Effector CD8-positive, alpha-beta T cell (primary cell): ENCODE data around the gene OSBPL10.
"Not testable (repeated sequence)": the region's sequence is repeated elsewhere in the genome, so short reads cannot be mapped to it uniquely, and the experiment has no call there.

Source experiments
- DNase-seq: peaks from one replicate; lab custom pipeline; 2025; lab: John Stamatoyannopoulos, UW

The OSBPL10 gene

DNA sequence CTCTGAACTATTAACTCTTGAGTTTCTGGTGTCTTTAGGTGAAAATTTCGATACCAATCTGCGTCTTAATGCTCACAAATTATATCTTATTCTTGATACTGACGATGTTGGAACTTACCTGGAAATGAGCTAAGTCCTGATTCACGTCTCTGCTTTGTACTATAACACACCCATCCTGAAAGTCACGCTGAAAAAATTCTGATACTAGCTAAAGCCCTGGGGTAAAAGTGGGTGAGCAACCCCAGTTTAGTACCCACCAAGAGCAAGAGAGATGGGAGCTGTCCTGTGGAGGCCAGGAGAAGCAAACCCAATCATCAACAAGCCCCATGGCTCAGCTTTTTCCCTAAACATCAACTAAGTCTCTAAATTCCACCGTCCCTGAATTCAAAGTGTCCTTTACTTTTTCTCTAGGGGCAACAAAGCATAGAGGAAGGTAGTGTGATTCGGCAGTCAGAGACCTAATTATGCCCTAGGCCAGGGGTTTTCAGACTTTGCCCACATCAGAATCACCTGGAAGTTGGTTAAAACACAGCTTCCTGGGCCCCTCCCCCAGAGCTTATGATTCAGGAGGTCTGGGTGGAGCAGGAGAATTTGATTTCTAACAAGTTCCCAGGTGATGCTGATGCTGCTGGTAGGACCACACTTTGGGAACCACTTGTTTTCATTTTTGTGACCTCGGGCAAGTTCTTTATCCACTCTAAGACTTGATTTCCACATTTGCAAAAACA is 90.2 kb downstream of the OSBPL10 start:
- DNase-seq = no peak

DNA sequence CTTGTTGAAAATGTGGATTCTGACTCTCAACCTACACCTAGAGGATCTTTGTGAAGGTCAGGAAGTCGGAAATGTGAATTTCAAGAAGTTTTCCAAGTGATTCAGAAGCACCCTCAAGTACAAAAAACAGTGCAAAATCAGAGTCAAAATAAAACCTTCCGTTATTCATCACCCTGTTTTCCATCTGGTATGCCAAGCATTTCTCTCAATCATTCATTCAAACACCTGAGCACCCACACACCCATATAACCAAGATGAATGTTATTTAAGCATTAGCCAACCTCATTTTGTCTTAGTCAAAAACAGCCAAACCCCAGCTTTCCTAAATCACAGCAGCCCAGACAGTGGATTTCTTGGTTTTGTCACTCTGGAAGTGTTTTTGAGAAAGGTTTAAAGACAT is 91.1 kb downstream of the OSBPL10 start:
- DNase-seq = no peak

DNA sequence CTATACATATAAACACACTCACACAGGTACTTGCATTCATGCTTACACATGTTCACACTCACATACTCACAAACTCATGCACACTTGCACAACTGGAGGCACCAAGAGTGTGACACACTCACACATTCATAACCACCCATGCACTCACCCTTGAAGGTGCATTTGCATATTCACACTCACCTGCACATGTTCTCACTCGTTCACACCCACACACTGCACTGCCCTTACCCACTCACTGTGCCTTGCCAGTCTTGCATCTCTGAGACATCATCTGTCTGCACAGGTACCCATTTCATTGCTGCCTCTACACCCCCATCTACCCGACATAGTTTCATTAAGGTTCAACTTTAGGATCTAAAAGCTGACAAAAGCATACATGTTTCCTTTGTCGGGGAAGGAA is 95.8 kb downstream of the OSBPL10 start:
- DNase-seq = no peak

DNA sequence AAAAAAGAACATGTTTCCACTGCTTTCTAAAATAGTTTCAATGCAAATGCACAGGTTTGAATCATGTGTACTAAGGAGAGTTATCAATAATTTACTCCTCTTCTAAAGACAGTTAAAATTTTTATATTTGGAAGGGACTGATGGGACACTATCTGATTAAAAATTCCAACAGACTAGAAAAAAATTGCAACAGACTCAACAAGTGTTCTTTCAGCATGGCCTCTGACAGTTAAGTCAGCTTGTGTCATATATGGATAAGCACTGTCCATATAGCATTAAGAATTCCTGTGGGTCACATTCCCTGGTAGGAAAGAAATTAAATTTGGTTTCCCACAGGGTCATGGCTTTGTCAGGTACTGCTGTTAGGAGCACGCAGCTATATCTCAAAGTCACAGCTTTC is 96.8 kb downstream of the OSBPL10 start:
- DNase-seq = no peak

DNA sequence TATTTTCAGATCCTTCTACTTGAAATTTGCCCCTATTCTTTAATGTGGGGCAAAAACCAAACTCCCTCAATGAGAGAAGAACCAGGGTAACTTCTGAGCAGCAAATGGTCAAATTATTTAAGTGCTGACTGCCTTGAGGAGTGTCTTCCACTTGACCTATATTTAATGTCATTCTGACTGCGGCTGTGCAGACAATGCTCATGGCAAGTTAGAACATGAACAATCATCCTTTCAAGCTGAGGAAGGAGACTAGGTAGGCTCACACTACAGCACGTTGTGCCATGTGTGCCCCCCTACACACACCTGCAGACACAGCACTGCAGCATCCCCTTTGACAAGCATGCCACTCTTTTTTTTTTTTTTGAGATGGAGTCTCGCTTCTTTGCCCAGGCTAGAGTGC is 98.2 kb downstream of the OSBPL10 start:
- DNase-seq = no peak

DNA sequence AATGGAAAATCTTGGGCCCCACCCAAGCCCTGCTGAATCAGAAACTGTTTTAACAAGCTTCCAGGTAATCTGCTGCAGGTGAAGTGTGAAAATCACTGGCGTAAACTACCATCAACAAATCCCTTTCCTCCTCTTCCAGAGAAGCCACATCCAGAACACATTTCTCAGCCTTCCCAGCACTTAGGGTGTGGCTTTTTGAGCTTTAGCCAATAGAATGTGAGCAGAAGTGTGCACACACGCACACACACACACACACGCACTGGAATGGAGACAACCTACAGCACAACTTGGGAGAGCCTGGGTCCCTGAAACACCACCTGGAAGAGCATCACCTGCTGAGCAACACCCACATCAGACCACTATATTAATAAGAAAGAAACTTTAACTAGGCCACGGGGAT is 98.6 kb downstream of the OSBPL10 start:
- DNase-seq = no peak

DNA sequence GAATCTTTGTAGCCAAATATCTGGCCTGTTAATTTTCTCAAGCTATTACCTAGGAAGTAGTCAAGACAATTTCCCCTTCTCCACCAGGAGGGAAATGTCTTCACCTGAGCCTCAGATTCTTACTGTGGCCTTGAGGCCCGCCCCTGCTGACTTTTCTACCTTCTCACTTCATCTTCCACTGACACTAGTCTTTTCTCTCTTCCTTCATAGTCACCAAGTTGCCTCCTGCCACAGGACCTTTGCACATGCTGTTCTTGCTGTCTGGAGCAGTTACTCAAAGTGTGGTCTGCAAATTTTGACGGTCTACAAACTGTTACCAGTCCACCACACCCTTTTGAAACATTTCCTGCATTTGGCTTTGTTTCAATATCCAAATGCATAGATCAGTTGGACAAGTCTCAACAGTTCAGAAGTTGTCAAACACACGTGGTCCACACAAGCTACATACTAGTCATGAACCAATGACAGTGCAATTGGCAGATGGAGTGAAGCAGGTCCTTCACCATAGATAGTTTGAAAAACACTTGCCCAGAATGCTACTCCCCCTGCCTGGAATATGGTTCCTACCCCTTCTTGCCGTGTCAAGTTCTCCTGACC is 100.5 kb downstream of the OSBPL10 start:
- DNase-seq = no peak

DNA sequence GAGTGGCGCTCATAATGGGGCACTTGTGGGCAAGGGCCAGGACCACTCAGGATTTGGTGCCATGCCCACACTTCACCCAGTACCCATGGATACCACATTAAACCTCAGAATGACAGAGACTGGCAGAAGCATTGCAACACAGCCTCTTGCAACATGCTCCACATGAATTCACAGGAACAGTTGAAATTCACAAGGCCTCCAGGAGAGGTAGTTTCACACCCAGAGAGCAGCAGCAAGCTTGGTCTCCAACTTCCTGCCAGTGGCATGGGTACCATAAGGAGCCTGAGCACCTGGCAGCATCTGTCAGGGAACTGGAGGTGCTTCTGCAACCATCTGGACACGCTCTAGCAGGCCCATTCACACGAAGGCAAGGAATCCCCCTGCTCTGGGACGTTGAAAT is 101.0 kb downstream of the OSBPL10 start:
- no peak for DNase-seq

DNA sequence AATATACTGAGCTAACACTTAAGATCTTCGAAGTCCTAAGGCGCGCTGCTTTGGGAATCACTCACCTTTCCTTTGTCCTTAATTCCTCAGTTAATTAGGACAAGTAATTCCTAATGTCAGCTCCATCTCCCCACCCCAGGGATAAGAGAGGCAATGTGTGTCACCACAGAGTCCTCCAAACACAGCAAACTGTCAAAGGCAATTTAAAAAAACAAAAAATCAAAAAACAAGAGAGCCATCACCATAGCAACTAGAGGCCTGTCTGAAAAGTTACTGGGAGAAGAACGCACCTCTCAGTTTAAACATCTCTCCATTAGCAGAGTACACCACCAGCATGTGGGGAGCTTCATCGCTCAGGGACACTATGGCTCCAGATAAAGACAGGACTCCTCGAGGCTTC is 101.7 kb downstream of the OSBPL10 start:
- no peak for DNase-seq

DNA sequence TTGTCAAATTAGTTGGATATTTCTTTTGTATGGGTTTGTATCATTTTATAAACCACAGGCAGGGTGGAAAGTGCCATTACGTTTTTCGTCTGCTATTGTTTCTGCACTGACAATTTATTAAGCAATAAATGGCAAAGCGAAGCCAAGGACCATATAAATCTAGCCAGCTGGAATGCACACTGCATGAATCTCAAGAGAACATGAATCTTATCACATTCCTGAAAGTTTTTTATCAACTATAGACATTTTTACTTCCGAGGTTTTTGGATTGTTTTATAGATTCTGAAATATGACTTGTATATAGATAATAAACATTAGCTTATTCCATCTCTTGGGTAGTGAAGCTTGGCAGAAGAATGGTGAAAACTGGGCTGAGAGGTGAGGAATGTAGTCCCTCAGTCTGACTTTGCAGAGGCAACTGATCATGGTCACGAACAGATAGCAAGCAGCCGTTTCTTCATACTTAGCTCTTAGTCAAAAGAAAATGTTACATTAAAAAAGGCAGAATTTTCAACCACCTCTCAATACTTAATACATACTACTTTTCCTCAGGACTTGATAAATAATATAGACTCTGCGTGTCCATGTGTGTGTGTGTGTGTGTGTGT is 102.7 kb downstream of the OSBPL10 start:
- no peak for DNase-seq

DNA sequence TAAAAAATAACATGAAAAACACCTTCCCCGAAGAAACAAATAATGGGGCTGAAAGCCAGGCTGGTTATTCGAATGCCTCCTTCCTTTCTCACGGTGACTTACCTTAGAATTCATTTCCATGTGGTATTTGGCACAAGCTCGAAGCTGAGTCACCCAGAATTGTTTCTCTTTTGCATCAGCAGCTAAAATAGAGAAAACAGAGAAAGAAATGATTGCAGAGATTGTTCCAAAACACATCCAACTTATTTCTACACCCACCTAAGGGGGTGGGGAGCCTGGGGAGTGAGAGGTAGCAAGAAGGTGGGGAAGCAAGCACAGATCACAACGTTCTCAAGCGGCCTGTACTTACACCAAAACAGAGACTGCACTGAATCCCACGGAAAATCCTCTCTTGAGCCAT is 104.7 kb downstream of the OSBPL10 start:
- no peak for DNase-seq

DNA sequence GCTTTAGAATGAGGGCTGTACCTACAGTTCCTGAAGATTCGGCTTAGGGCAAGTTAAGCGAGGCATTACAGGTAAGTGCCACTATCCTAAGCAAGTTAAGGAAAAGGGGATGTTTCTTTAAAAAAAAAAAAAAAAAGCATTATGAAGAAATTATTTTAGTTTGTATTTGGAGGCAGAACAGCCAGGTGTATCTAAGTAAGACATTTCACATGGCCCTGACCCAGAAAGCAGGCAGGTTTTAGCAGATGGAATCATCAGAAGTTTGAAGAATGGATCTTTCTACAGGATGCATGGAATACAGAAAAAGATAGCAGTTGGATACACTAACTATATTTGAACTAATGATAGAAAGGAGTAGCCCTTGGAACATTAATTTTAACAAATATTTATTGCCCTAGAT is 105.6 kb downstream of the OSBPL10 start:
- DNase-seq = no peak

DNA sequence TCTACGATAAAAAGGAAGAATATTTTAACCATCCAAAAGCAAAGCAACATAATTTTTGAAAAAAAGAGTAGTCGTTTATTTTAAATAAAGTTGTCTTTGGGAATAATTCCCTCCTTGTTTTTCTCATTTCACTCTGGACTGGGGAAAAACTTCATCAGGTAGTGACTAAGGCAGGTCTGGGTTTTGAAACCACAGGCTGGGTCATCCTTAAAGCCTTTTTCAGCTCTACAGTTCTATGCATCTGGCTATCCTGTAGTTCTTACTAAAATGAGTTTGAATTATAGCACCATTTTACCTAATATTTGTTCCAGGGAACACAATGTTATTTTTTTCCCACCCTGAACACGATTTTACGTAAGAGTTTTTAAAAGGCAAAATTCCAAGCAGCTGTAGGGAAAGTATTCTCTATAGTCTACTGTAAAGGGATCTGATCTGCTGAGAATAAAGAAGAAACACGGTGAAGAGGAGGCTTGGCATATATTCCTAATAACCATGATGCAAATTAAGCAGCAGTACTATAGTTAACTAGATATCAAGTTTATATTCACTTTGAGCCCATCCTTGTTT is 107.7 kb downstream of the OSBPL10 start:
- DNase-seq = no peak

DNA sequence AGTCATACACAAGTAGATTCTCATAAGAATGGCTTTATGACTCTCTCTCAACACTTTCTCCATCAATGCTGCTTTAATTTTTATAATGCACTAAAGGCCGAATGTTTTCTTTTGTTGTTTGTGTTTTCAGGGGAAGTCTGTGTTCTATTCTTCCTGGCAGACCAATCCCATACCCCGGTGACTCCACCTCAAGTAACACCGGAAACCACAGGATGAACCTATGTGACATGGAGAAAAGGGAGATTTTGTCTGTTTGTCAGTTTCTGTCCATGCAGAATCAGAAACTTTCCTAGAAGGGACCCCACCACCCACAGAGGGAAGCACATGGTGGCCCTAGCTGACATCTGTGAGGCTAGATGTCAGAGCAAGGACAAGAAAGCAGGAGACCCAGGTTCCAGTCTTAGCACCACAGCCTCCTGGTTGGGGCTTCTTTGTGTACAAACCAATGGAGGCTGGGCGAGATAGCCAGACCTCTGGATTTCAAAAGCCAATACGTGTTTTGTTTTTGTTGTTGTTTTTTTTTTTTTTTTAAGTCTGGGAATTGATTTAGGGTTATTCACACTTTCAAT is 109.0 kb downstream of the OSBPL10 start:
- no peak for DNase-seq

DNA sequence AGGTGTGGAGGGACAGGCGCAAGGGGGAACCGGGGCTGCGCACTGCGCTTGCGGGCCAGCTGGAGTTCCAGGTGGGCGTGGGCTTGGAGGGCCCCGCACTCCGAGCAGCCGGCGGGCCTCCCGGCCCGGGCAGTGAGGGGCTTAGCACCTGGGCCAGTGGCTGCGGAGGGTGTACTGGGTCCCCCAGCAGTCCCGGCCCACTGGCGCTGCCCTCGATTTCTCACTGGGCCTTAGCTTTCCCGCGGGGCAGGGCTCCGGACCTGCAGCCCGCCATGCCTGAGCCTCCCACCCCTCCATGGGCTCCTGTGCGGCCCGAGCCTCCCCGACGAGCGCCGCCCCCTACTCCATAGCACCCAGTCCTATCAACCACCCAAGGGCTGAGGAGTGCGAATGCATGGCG is 111.0 kb downstream of the OSBPL10 start:
- DNase-seq = not testable (repeated sequence)

DNA sequence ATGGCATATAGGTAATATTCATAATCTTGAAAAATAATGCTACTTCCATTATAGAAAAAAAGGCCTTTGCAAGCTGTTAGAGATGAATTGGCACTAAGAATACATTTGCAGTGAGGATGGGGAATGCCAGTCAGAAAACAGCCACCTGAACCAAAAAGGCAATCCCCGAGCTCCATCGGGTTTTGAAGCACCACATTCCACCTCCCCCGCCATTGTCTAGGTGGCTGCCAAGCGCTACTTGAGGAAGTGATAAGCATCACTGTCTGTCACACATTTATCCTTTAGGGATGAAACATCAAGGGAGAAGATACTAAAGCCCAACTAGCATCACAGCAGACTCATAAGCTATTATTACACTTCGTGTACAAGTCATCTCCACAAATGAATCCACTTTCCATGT is 112.8 kb downstream of the OSBPL10 start:
- DNase-seq = no peak

DNA sequence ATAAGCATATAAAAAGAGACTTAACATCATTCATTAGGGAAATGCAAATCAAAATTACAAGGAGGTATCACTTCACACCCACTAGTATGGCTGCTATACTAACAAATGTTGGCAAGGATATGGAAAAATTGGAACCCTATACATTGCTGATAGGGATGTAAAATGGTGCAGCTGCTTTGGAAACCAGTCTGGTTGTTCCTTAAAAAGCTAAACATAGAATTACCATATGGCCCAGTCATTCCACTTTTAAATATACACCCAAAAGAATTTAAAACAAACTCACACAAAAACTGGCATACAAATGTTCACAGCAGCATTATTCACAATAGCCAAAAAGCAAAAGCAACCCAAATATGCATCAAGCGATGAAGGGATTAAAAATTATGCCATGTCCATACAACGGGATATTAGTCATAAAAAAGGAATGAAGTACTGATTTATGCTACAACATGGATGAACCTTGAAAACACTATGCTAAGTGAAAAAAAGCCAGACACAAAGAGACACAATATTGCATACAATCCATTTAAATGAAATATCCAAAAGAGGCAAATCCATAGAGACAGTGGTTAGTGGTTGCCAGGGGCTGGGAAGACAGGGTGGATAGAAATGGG is 118.3 kb downstream of the OSBPL10 start:
- no peak for DNase-seq

DNA sequence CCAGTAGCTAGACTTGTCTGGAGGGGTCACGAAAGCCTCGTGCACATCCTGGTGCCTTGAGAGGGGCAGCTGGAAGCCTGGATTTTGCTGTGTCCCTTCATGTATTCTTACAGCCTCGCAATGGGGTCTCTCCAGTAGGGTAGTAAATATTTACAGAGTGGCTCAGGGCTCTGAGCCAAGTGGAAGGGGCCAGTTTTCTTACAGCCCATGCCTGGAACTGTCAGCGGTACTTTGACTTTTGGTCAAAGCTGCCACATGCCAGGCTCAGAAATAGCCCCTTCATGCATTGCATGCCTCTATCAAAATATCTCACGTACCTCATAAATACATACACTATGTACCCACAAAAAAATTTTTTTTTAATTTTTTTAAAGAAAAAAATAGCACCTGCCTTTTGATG is 119.2 kb downstream of the OSBPL10 start:
- no peak for DNase-seq

DNA sequence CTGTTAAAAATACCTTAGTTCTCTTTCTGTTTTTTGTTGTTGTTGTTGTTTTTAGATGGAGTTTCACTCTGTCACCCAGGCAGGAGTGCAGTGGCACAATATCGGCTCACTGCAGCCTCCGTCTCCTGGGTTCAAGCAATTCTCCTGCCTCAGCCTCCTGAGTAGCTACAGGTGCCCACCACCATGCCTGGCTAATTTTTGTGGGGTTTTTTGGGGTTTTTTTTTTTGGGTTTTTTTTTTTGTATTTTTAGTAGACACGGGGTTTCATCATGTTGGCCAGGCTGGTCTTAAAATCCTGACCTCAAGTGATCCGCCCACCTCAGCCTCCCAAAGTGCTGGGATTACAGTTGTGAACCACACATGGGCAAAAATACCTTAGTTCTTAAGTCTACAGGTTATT is 120.4 kb downstream of the OSBPL10 start:
- DNase-seq = not testable (repeated sequence)

DNA sequence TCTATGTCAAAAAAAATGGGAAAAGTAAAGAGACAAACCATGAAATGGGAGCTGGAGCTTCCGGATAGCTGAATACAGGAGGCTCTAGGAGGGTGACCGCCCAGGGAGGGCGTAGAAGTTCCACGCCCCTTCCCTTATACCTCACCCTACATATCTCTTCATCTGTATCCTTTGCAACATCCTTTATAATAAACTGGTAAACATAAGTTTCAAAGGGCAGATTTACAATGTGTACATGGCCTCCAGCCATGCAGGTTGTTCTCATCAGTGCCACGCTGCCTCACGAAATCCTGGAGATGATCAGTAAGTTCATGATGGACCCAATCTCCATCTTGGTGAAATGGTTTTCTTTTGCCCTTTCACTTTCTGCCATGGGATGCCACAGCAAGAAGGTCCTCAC is 121.8 kb downstream of the OSBPL10 start:
- no peak for DNase-seq

DNA sequence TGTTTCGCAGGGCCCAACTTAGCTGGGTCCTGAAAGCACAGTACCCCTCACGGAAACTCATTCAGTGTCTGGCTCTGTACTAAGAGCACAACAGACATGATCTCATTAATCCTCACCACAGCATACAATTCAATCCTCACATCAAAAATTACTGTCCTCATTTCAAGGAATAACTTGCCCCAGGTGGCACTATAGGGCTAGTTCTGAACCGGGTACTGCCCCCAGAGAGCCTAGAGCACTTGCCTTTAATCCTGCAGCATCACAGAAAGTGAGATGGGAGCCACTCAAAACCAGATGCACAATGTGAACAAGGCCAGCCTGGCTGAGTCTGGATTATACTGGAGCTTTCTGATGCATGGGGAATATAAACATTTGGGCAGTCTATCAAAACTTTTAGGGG is 122.6 kb downstream of the OSBPL10 start:
- no peak for DNase-seq

DNA sequence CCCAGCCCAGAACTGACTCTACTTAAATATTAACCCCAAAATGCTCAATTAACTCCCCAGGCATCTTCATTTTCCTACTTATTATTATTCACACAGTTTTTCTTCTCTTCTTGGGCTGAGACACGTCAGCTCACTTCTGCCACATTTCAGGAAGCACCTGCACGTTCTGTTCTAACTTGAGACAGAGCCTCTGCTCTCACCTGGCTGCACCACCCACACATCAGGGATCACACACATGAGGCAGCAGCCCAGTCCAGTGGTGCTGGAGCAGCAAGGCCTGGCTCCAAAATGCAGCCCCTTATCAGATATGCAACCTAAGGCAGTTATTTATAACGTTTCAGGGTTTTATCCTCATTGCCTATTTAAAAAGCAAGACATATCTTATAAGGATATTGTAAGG is 127.5 kb downstream of the OSBPL10 start:
- no peak for DNase-seq

DNA sequence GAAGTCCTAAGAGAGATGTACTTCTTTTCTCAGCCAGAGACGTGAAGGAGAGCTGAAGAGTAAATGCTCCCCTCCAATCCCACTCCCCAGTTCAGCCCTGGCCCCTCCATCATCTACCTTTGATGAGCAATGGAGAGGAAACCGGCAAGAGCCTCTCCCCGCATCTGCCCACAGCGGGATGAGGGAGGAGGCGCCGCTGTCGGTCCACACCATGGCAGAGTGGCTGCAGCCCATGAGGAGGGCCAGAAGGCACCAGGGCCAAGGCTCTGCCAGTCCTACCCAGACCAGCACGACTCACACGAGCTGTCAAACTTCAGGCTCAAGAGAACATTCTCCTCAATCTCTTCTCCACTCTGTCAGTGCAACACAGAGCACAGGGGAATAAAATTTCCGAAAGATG is 129.8 kb downstream of the OSBPL10 start:
- DNase-seq = no peak
